ENCODE measurements around the gene MSANTD1.
"Not testable (repeated sequence)": the region's sequence is repeated elsewhere in the genome, so short reads cannot be mapped to it uniquely, and the experiment has no call there.

The MSANTD1 gene

DNA sequence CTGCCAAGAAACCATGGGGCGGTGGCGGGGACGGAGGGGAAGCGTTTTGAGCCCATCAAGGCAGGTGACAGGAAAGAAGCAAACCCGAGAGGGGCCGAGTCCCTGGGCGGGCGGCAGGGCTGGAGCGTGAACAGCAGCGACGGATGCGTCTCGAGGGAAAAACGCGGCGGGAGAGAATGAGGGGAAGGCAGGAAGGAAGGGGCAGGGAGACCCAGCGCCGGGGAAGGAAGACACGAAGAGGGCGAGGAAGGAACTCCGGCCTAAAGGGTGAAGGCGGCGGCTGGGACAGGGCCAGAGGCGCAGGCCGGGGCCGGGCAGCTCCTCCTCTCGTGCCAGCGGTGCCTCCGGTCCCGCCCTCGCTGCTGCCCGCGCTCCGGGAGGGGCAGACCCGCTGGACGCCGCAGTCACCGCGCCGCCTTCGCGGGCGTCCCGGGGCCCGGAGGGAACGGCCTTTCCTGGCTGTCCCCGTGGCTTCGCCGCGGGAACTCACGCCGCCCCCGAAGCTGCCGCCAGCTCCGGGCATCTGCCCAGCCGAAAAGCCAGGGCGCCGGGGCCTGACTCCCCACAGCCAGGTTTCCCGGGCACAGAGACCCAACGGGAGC is 43.1 kb downstream of the MSANTD1 start:
- peak; percentile 71 for DNase-seq

- peak; percentile 94 for DNase-seq
These were observed 43.8 kb downstream of the MSANTD1 start, which contains the start of gene RGS12 for GRCh38 chr4:3292571-3293400. Gene RGS12 (plus strand): TSS chr4:3293021. CDS start chr4:3316171, 23,150 bp downstream.

GRCh38 chr4:3293401-3294391 is 44.7 kb downstream of the MSANTD1 start:
- DNase-seq, result peak; percentile 70

- peak; percentile 57 for DNase-seq
These were observed 45.7 kb downstream of the MSANTD1 start for GRCh38 chr4:3294401-3295241.

DNA sequence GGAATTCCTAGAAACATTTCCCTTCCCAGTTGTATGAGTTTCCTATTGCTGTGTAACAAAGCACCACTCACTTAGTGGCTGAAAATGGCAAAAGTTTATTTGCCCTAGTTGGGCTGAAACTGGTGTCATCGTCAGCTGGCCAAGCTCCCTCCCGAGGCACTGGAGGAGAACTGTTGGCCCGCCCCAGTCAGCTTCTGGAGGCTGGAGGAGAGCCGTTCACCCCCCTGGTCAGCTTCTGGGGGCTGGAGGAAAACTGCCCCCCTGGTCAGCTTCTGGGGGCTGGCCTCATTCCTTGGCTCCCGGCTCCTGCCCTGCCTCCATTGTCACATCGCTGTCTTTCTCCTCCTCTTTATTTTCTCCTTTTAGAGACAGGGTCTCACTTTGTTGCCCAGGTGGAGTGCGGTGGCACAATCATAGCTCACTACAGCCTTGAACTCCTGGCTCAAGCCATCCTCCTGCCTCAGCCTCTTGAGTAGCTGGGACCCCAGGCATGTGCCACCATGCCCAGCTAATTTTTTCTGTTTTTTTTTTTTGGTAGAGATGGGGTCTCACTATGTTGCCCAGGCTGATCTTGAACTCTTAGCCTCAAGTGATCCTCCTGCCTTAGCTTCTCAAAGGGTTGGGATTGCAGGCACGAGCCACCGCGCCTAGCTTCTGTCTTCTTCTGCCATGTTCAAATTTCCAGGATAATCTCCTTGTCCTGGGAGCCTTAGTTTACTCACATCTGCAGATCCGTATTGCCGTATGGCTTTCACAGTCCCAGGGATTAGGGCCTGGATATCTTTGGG is 47.1 kb downstream of the MSANTD1 start:
- DNase-seq, result peak; percentile 47

GRCh38 chr4:3296651-3297050 is 47.7 kb downstream of the MSANTD1 start:
- DNase-seq, result peak; percentile 48

DNA sequence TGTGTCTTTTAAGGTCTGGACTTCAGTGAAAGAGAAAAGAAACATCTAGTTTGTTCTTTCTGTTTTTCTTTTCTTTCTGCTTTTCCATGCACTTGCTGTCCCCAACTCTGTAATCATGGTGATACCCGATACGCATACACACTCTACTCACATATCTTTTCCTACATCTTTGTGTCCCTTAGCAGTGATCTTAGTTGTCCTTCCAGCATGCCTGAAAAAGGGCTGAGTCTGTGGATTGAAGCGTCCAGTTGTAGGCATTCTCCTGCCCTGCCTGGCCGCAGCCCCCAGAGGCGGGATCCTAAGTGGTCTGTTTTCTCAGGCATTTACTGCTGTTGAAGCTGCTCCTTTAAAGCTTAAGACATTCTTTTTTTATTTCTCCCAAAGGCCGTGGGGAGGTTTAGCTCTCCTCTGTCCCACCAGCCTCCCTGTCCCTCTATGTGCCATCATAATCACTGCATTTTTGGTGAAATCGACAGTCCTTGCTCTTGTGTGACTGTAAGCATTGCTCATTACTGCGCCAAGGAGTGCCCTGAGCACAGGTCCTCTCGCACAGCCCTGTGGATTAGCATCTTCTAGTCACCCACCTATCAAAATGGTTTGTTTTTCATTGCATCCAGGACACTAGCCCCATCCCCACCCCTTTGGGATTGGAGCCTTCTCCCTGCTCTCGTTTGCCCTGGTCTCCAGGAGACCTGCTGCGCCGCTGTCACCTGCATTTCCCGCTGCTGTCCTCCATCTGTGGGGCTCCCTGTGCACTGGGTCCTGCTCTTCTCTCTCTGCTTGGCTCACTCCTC is 48.3 kb downstream of the MSANTD1 start:
- DNase-seq, result peak; percentile 42

DNA sequence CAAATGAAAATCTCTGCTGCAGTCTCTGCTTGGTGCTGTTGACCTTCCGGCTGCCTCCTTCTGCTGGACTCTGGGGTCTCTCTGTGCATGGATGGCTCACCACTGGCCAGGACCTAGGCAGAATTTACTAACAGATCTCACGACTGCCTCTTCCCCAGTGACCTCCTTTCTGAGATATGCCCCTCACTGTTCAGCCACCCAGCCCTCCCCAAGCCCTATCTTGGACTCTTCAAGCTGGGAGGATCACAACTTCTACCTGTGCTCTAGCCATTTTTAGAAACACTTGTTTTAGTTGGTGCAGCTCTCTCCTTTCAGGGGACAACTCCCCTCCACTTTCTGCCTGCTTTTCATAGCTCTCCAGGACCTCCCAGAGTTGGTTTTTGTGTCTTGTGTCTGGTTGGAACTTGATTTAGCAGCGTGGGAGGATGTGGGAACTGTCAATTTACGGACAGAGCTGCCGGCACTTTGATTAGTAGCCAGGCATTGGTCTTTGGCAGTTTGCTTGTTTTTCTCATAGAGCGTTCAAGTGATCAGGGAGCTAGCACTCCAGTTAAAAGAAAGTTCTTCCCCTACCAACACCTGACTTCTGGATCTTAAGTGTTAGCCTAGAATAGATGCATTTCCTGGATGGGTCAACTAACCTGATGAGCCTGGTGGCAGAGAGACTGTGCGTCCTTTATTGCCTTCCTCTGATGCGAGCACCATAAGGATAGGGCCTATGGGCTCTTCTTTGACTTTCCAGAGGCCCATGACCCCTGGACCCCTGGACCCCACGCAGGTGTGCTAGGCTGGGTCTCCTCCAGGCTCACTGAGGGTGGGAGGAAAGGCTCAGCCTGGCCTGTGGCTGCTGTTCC is 50.4 kb downstream of the MSANTD1 start:
- no peak for DNase-seq

GRCh38 chr4:3299976-3300671 is 51.2 kb downstream of the MSANTD1 start:
- no peak for DNase-seq

GRCh38 chr4:3300882-3301281 is 51.9 kb downstream of the MSANTD1 start:
- DNase-seq, result not testable (repeated sequence)

DNA sequence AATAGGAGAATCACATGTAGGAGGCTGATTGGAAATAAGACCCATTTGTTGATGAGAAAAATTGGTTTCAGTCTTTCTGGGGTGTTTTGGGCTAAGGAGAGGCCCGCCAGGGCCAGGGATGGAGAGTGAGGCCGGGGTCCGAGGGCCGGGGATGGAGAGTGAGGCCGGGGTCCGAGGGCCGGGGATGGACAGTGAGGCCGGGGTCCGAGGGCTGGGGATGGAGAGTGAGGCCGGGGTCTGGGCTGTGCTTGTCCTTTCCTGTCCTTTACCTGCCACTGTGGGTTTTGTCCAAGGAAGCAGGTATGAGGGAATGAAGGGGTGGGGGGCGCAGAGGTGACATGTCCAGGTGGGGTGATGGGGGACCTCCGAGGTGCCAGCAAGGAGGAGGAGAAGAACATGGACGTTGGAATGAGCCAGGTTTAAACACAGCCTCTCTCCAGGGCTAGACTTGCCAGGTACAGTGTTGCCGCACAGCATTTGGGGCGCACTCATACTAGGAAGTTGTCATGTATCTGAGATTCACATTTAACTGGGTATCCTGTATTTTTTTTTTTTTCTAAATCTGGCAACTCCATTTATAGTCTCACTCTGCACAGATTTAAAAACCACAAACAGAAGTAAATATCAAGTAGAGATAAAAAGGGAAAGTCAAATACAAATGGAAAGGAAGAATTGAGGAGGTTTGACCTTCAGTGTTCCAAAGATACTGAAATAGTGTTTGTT is 52.7 kb downstream of the MSANTD1 start:
- DNase-seq, result no peak

DNA sequence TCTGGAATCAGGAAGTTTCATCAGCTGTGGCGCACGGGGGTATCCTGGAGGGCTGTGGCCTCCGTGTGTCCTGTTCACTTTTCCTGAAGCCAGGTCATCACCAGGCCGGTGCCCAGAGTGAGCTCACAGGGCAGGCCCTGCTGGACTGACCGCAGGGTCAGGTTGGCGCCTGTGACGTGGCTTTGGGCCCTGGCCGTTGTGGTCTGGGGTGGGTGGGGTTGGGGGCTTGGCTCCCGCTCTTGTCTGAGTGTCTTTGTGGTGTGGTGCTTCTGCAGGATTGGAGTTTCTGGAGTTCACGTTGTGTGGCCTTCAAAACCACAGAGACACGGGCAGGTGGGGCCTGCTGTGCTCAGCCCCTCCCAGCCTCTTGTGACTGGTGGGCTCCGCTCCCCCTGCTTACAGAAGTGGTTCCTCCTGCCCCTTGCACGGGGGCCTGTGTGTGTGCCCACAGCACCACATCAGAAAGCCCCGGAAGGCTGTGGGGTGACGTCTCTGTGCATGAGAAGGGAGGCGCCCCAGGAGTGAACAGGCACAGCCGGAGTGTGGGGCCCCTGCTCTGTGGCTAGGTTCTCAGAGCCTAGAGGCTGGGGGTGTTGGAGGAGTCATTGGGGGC is 53.3 kb downstream of the MSANTD1 start:
- peak; percentile 85 for DNase-seq

- no peak for DNase-seq
These were observed 54.0 kb downstream of the MSANTD1 start for GRCh38 chr4:3302786-3303564.

DNA sequence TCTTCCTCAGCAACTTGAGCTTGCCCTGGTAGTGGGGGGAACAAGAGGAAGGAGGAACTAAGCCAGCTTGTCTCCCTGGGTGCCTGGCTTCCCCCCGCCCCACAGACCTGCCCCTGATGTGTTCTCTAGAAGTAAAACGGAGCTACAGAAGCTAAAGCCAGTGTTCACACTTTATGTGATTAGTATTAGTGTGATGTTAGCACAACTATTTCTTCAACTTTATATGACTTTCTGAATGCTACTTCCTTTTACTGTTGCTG is 54.5 kb downstream of the MSANTD1 start:
- no peak for DNase-seq

- DNase-seq, result no peak
These were observed 55.2 kb downstream of the MSANTD1 start for GRCh38 chr4:3303923-3304710.
